OCI-LY7 (cell line): Measurements from ENCODE around the gene DUS1L. TPM values are rescaled to one million over a fixed set of nuclear protein-coding genes. Genes with fewer than 3 reads are reported as not detected.

ENCODE experiments used
- BruUV-seq: library from RNA; stranded (reverse); fragments of 400-500 nt; replicated peaks from 2 replicates; lab custom pipeline; 2021; lab: Mats Ljungman, UMichigan
- CTCF ChIA-PET: fragments of 300-600 bp; sonication (Branson Sonifier 250); formaldehyde crosslinking; loops from one replicate; lab custom pipeline; 2022; ENCODE audit warnings: antibody characterized with exemption; ENCODE audit not compliant: unreplicated experiment; lab: Charles Lee
- POLR2A ChIA-PET: fragments of 300-600 bp; sonication (Branson Sonifier 250); formaldehyde crosslinking; loops from one replicate; lab custom pipeline; 2022; ENCODE audit warnings: antibody characterized with exemption; lab: Charles Lee
- DNase-seq: peaks from one replicate; pipeline ENCODE4 v3.0.0-alpha.2; 2015; ENCODE audit warnings: low spot score
- H2AFZ ChIP-seq: fragments of 200-600 bp; sonication (generic), shearing (Covaris generic); 2 replicates; pipeline ENCODE4 v1.6.1; 2014; ENCODE audit warnings: mild to moderate bottlenecking, antibody characterized with exemption, low read length, moderate library complexity
- H3K27ac ChIP-seq: fragments of 200-600 bp; sonication (generic); 2 replicates; pipeline ENCODE4 v1.5.1; 2014; ENCODE audit warnings: mixed run types, low read depth, mild to moderate bottlenecking, moderate library complexity, low read length, inconsistent platforms; ENCODE audit not compliant: poor library complexity, severe bottlenecking
- H3K36me3 ChIP-seq: fragments of 200-600 bp; sonication (generic); 2 replicates; pipeline ENCODE4 v1.6.1; 2014; ENCODE audit warnings: mild to moderate bottlenecking, antibody characterized with exemption, low read length, moderate library complexity, mixed read lengths; ENCODE audit not compliant: insufficient read depth
- H3K4me1 ChIP-seq: fragments of 200-600 bp; sonication (generic); 2 replicates; pipeline ENCODE4 v1.5.1; 2014; ENCODE audit warnings: mild to moderate bottlenecking, low read length; ENCODE audit not compliant: insufficient read depth, poor library complexity, severe bottlenecking
- H3K4me2 ChIP-seq: fragments of 200-600 bp; sonication (generic); 2 replicates; pipeline ENCODE4 v1.6.1; 2014; ENCODE audit warnings: mild to moderate bottlenecking, low read length
- H3K4me3 ChIP-seq: fragments of 200-600 bp; sonication (generic); 2 replicates; pipeline ENCODE4 v1.5.1; 2014; ENCODE audit warnings: mild to moderate bottlenecking, low read depth, low read length; ENCODE audit not compliant: poor library complexity, severe bottlenecking
- H3K79me2 ChIP-seq: fragments of 200-600 bp; sonication (generic); 2 replicates; pipeline ENCODE4 v1.6.1; 2016; ENCODE audit warnings: low read depth, mild to moderate bottlenecking, low read length, moderate library complexity, mixed read lengths; ENCODE audit not compliant: insufficient read depth
- H3K9me2 ChIP-seq: fragments of 200-600 bp; sonication (generic); 2 replicates; pipeline ENCODE4 v1.6.1; 2016; ENCODE audit warnings: mild to moderate bottlenecking, low read length, mixed read lengths; ENCODE audit not compliant: insufficient read depth
- H3K9me3 ChIP-seq: fragments of 200-600 bp; sonication (generic); 2 replicates; pipeline ENCODE4 v1.6.1; 2014; ENCODE audit warnings: mild to moderate bottlenecking, mixed run types, low read length, mixed read lengths
- H4K20me1 ChIP-seq: fragments of 200-600 bp; sonication (generic); 2 replicates; pipeline ENCODE4 v1.6.1; 2014; ENCODE audit warnings: mild to moderate bottlenecking, antibody characterized with exemption, low read length, moderate library complexity, mixed read lengths; ENCODE audit not compliant: insufficient read depth
- EZH2phosphoT487 ChIP-seq: fragments of 200-600 bp; sonication (generic); IDR thresholded peaks from 2 replicates; pipeline ENCODE4 v1.6.1; 2018; ENCODE audit warnings: low read depth, borderline replicate concordance, mild to moderate bottlenecking, mixed run types, antibody characterized with exemption, low read length, moderate library complexity, mixed read lengths
- intact Hi-C: fragments of 100-400 bp; cut with micrococcal nuclease; formaldehyde crosslinking; loops from one replicate; pipeline ENCODE4 v1.10.0; 2022; ENCODE audit not compliant: unreplicated experiment
- total RNA-seq, 2 experiments: library from RNA; depleted of rRNA in 1 of 2; stranded (reverse); fragments of >200 nt in 1 of 2; shearing (Covaris generic) in 1 of 2; gene quantifications; 2 replicates each; pipeline ENCODE4 v1.2.3, GENCODE V29; 2014 to 2022
- TF ChIP-seq, protein P1 (sequence below): fragments of 200-600 bp; sonication (generic); conservative IDR thresholded peaks from 2 replicates; pipeline ENCODE4 v1.5.1; 2014; ENCODE audit warnings: mild to moderate bottlenecking, antibody characterized with exemption, low read length, moderate library complexity, mixed read lengths

DUS1L gene
- total RNA-seq, 2 experiments from 2014 or later: 320 to 388 TPM

DNA sequence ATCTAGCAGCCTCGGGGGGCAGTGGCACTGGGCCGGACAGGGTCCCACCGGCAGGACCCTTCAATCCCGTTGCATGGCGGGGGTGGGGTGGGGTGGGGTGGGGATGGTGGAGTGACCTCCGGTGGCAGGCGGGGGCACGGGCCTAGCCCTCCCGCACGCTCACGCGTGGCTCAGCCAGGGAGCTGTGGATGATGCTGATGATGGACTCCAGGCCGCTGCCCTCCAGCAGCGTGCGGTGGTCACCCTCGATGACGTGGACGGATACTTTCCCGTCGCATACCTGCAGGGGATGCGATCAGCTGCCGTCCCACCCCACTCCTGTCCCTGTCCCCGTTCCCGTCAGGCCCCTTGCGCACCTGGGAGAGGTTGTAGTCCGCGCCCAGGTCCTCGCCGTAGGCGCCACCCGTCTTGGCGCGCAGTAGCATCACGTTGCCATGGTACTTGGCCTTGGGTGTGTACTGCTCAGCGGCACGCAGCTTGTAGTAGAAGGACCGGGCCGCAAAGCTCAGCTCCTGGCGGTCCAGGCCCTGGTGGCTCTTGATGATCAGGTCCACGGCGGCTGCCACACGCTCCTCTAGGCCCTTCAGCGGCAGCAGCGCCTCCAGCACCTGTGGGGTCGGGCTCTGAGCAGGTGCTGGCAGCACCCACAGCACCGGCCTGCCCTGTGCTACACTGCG, 13.5 kb upstream of the DUS1L start:
- no peak for DNase-seq
- Histone ChIP-seq H4K20me1 (no peaks in the 10 kb centered on the region), H3K4me1 (peaks cover 24% of the 10 kb centered on the region), H3K4me2 (no peak overlapping the region), H3K79me2 (no peaks in the 10 kb centered on the region), H3K27ac (no peak overlapping the region), H3K4me3 (no peak overlapping the region), H3K9me2 (no peaks in the 10 kb centered on the region), H3K36me3 (peaks cover 76% of the 10 kb centered on the region), H2AFZ (no peak overlapping the region), H3K9me3 (no peaks in the 10 kb centered on the region)
- CTCF ChIA-PET: no interaction called here
- intact Hi-C loops: no loop called here
- TF ChIP-seq, protein P1, sequence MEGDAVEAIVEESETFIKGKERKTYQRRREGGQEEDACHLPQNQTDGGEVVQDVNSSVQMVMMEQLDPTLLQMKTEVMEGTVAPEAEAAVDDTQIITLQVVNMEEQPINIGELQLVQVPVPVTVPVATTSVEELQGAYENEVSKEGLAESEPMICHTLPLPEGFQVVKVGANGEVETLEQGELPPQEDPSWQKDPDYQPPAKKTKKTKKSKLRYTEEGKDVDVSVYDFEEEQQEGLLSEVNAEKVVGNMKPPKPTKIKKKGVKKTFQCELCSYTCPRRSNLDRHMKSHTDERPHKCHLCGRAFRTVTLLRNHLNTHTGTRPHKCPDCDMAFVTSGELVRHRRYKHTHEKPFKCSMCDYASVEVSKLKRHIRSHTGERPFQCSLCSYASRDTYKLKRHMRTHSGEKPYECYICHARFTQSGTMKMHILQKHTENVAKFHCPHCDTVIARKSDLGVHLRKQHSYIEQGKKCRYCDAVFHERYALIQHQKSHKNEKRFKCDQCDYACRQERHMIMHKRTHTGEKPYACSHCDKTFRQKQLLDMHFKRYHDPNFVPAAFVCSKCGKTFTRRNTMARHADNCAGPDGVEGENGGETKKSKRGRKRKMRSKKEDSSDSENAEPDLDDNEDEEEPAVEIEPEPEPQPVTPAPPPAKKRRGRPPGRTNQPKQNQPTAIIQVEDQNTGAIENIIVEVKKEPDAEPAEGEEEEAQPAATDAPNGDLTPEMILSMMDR: no peak
- TF ChIP-seq EZH2phosphoT487: no peak
- BruUV-seq: no TSS peak
- POLR2A ChIA-PET: no interaction called here

DNA sequence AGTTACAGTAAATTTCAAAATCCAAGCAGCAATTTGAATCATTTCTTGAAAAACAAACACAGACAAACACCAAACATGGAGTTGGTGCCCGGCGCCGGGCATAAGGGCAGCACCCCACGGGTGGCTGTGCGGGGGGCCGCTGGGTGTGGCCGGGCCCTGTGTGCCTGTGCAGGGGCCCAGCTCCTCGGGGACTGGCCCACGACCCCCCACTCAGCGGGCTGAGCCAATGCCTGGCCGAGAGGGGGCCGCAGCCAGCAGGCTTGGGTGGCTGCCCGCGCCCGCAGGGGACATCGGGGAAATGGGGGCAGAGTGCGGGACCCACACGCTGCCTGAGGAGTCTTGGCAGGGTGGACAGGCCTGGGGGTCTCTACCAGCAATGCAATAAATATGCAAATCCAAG, 12.8 kb upstream of the DUS1L start:
- H4K20me1 ChIP-seq: no peaks in the 10 kb centered on the region
- no peaks in the 10 kb centered on the region for H3K9me2 ChIP-seq
- no peaks in the 10 kb centered on the region for H3K79me2 ChIP-seq
- H3K27ac ChIP-seq: no peak overlapping the region
- peaks cover 25% of the 10 kb centered on the region for H3K4me1 ChIP-seq
- no peak for DNase-seq
- CTCF ChIA-PET: no interaction called here
- POLR2A ChIA-PET: no interaction called here
- no peak for TF ChIP-seq EZH2phosphoT487
- TF ChIP-seq, protein P1: no peak
- peaks cover 68% of the 10 kb centered on the region for H3K36me3 ChIP-seq
- TSS peak; percentile 69 for BruUV-seq
- H3K4me2 ChIP-seq: no peak overlapping the region
- H3K9me3 ChIP-seq: no peaks in the 10 kb centered on the region
- no peak overlapping the region for H3K4me3 ChIP-seq
- no peak overlapping the region for H2AFZ ChIP-seq
- intact Hi-C loops: no loop called here

DNA sequence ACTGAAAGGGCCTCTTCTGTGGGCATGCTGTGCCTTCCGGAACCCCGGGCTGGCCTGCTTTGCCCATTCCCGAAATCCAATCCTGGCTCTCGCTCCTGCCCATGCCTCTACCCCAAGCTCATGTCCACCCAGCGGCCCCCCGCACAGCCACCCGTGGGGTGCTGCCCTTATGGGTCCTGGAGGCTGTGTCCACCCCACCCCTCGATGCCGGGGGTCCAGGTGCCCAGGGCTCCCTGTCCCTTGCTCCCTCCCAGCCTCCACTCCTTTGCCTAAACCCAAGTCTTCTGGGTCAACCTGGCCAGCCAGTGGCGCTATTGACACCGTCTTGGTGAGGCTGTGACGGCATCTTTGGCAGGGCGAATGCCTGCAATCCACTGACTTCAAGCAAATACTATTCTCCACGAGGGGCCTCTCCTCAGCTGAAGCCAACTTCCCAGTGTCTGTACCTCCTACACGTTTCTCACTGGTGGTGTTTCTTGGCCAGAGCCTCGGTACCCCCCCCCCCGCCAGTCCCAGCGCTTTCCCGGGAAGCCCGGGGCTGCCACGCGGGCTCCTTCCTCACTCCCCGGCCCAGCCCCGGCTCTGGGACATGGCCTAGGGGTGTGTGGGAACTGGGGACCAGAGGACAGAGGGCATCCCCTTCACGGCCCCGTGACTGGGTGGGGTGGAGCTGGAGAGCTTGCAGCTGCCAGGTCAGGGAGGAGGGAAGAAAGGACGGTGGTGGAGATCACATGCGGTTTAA, 12.2 kb upstream of the DUS1L start:
- H3K27ac ChIP-seq: no peak overlapping the region
- H3K9me2 ChIP-seq: no peaks in the 10 kb centered on the region
- no peak for DNase-seq
- intact Hi-C loops: no loop called here
- H4K20me1 ChIP-seq: no peaks in the 10 kb centered on the region
- no peaks in the 10 kb centered on the region for H3K9me3 ChIP-seq
- no peak overlapping the region for H3K4me2 ChIP-seq
- no peak overlapping the region for H2AFZ ChIP-seq
- H3K4me1 ChIP-seq: peaks cover 25% of the 10 kb centered on the region
- TF ChIP-seq EZH2phosphoT487: no peak
- TF ChIP-seq, protein P1: no peak
- POLR2A ChIA-PET: no interaction called here
- CTCF ChIA-PET: no interaction called here
- BruUV-seq: no TSS peak
- no peaks in the 10 kb centered on the region for H3K79me2 ChIP-seq
- H3K4me3 ChIP-seq: no peak overlapping the region
- H3K36me3 ChIP-seq: peaks cover 62% of the 10 kb centered on the region
